Stromal cell of bone marrow (primary cell): Measurements from ENCODE around the gene SUPT6H.
"Not testable (repeated sequence)": the region's sequence is repeated elsewhere in the genome, so short reads cannot be mapped to it uniquely, and the experiment has no call there.

Experiments
- DNase-seq: peaks from one replicate; pipeline ENCODE4 v3.0.0-alpha.2; 2012; ENCODE audit warnings: low read depth

SUPT6H gene

DNA sequence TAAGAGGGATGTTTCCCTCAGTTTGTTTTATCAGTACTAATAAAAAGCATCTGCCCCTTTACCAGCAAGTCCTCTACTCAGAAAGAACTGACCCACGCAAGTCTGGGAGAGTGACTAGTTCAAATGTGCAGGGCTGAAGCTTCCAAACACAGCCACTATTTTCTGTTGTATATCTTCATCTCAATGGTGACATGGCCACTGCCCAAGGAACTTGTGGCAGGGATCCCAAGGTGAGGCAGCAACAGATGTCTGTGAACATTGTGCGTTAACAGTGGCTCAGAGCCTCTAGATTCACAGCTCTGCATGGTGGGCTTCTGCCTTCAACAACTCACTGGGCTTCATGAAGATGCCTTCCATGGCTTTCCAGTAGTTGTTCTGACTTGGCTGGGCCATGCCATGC lies 13.3 kb upstream of the SUPT6H start:
- DNase-seq, result no peak

DNA sequence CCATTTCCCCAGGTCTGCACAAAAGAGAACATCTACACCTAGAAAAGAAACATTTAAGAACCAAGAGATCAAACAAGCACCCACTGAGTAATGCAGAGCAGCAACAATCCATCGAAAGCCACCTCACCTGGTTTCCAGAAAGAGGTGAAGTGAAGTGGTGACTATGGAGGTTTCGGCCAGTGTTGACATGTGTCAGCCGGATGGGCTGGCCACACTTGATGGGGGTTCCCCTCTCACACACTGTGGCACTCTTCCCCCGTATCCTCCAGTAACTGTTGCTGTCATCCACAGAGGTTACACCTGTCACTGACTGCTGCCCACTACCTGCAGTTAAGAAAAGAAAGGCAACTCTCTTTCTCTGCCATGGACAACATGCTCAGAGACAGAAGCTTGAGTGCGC lies 6.8 kb upstream of the SUPT6H start:
- no peak for DNase-seq

DNA sequence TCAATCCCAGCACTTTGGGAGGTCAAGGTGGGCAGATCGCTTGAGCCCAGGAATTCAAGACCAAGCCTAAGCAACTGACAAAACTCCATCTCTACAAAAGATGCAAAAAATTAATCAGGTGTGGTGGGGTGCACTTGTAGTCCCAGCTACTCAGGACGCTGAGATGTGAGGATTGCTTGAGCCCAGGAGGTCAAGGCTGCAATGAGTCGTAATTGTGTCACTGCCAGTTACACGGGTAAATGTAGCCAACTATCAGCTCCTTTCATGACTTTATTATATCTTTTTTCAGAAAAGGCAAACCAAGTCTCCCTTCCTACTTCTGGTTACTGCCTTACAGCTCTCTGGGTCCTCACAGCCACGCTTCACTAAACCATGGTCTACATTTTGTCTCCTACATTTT lies 4.2 kb upstream of the SUPT6H start:
- DNase-seq, result no peak

DNA sequence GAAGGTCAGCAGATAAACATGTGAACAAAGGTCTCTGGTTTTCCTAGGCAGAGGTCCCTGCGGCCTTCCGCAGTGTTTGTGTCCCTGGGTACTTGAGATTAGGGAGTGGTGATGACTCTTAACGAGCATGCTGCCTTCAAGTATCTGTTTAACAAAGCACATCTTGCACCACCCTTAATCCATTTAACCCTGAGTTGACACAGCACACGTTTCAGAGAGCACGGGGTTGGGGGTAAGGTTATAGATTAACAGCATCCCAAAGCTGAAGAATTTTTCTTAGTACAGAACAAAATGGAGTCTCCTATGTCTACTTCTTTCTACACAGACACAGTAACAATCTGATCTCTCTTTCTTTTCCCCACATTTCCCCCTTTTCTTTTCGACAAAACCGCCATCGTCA lies 3.7 kb upstream of the SUPT6H start:
- not testable (repeated sequence) for DNase-seq

DNA sequence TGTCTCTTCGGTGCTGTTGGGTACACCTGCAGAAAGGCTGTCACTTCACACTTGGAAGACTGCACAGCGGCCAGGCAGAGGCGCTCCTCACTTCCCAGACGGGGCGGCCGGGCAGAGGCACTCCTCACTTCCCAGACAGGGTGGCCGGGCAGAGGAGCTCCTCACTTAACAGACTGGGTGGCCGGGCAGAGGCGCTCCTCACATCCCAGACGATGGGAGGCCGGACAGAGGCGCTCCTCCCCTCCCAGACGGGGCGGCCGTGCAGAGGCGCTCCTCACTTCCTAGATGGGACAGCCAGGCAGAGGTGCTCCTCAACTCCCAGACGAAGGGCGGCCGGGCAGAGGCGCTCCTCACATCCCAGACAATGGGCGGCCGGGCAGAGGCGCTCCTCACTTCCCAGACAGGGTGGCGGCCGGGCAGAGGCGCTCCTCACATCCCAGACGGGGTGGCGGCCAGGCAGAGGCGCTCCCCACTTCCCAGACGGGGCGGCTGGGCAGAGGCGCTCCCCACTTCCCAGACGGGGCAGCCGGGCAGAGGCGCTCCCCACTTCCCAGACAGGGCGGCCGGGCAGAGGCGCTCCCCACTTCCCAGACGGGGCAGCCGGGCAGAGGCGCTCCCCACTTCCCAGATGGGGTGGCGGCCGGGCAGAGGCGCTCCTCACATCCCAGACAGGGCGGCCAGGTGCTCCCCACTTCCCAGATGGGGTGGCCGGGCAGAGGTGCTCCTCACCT lies 3.1 kb upstream of the SUPT6H start:
- not testable (repeated sequence) for DNase-seq

DNA sequence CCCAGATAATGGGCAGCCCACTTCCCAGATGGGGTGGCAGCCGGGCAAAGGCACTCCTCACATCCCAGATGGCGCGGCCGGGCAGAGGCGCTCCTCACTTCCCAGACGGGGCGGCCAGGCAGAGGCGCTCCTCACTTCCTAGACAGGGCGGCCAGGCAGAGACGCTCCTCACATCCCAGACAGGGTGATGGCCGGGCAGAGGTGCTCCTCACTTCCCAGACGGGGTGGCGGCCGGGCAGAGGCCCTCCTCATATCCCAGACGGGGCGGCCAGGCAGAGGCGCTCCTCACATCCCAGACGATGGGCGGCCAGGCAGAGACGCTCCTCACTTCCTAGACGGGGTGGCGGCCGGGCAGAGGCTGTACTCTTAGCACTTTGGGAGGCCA lies 2.5 kb upstream of the SUPT6H start:
- not testable (repeated sequence) for DNase-seq

DNA sequence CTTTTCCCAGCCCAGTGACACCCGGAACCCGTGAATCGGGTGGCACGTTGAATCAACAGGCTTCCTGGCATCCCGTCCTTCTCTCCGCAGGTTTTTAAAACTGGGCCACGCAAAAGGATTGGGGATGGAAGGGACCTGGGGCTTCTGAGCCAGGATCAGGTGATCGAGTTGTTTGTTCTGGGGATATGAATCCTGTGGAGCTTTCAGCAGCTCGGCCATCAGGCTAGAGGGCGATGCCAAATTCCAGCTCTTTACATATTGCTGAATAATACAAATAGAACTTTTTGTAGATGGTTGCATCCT lies 473 bp downstream of the SUPT6H start:
- no peak for DNase-seq

DNA sequence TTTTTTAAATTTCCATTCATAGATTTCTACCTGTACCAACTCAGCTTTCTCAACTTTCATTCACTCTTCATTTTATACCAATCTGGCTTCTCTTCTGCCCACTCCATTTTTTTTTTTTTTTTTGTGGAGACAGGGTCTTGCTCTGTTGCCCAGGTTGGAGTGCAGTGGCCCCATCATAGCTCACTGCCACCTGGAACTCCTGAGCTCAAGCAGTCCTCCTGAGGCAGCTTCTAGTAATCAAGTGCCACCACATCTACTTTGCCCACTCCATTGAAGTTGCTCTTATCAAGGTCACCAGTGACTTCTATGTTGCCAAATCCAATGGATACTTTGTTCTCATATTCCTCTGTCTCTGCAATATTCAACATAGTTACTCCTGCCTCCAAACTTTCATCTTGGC lies 1.7 kb downstream of the SUPT6H start:
- no peak for DNase-seq

DNA sequence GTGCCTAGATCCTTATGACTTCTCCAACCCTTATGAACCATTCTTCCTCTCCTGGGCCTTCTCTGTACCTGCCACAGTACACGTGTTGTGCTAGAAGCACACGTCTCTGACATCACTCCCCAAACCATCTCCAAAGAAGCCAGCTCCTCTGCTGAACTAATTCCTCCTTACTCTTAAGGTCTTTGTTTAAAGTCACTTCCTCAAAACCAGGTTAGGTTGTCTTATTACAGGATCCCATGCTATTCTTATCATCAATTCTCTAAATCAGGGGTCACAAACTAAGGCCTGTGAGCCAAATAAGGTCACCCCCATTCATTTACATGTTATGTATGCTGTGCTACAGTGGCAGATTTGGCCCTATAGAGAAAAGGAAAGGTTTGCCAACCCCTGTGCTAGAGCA lies 4.0 kb downstream of the SUPT6H start:
- no peak for DNase-seq

DNA sequence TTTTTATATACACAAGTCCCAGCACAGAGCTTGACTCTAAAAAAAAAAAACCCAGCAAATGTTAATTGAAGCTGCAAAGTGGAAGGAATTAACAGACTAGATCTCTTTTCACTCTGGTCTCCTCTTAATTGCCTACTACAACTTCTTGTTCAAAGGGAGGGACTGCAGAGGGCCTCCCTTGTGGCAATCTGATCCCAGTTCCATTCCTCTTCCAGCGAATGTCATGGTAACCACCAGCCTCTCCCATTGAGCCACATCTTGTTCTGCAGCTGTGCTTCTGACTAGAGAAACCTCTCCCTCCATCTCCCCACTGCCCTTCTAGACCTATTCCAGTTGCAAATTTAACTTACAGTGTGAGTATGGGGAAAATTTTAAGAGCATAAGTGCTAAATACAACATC lies 5.9 kb downstream of the SUPT6H start:
- DNase-seq, result no peak

DNA sequence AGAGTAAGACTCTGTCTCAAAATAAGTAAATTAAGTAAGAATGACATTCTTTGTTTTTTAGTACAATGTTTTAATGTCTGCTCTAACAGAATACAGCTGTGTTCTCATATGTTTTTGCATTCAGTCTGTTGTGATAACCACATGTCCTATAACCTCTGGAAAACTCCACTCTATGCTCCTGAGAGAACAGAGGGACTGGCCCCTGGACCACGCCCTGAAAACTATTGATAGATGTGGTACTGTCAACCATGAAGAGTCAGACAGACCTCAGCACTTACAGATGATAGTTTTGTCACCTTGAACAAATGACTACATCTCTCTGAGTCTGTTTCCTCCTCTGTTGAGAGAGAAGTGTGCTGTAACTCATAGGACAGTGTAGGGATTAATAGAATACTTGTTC lies 7.9 kb downstream of the SUPT6H start:
- DNase-seq, result no peak

DNA sequence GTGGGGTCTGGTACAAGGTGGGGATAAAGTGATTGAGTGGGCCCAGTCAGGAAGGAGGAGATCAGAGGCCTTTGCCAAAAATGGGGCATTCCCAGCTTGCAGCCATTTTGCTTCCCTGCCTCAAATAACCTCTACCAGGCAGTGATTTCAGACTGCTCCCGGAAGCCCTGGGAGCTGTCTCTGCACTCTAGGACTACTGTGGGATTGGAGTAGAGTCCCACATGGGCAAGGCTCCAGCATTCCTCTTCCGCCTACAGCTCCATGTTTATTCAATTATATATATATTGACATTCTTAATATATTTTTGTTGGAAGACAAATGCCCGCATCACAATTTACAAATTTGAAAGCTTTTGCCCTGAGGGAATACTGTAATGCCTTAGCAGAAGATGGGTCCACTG lies 13.5 kb downstream of the SUPT6H start:
- no peak for DNase-seq

DNA sequence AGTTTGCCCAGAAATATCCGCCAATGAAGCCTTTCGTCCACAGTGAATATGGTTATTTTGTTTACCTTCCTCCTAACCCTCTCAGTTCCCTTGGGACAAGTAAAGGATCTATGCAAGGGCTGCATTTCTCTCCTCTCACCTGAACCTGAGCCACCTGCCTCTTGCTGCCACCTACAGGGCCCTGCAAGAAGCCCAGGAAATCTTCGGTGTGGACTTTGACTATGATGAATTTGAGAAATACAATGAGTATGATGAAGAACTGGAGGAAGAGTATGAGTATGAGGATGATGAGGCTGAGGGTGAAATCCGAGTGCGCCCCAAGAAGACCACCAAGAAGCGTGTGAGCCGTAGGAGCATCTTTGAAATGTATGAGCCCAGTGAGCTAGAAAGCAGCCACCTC lies 14.0 kb downstream of the SUPT6H start:
- DNase-seq, result no peak

DNA sequence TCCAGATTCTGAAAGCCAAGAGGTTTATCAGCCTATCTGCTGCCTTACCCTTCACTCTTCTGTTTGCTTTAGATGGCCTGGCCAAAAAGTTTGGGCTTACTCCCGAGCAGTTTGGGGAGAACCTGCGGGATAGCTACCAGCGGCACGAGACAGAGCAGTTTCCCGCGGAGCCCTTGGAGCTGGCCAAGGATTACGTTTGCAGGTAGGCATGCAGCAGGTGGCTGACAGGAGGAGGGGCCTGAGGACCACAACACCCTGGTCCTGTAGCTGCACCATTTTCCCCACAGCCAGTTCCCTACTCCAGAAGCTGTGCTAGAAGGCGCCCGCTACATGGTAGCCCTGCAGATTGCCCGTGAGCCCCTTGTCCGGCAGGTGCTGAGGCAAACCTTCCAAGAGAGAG lies 20.6 kb downstream of the SUPT6H start:
- DNase-seq, result no peak

DNA sequence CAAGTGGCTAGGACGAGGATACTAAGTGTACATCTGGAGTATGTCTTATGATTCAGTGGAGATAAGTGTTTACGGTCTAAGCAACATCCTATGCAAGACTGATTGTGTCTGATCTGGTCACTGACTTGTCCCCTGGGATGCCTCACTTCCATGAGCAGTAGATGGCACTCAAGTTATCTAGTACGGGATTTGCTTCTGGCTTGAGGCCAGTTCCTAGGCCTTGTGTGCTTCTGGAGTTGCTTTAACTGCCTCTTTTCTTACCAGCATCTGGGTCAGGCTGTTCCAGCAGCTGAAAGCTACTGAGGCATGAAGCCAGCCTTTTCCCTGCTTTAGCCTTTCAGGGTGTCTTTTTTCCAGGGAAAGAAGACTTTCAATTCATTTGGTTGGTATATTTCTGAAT lies 23.0 kb downstream of the SUPT6H start:
- DNase-seq, result no peak

DNA sequence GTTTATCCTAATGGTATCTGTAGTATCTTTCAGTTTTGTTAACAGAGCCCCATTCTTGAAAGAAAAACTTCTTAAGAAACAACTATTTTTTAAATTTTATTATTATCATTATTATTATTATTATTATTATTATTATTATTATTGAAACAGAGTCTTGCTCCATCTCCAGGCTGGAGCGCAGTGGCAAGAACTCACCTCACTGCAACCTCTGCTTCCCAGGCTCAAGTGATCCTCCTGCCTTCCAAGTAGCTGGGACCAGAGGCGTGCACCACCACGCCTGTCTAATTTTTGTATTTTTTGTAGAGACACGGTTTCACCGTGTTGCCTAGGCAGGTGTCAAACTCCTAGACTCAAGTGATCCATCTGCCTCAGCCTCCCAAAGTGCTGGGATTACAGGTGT lies 23.4 kb downstream of the SUPT6H start:
- DNase-seq, result no peak

DNA sequence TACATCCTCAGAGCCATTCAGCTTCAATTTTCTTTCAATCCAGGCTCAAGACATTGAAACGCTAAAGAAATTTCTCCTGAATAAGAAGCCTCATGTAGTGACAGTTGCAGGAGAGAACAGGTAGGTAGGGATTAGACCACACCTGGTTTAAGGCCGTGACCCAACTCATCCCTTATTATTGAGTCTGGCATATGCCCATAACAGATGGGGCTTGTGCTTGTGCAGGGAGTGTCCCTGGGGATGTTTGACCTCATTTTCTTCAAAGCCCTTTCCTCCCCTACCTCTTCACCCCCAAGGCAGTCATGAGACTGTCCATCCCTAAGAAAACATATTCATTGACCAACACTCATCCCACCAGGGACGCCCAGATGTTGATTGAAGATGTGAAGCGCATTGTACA lies 24.3 kb downstream of the SUPT6H start:
- DNase-seq, result no peak

DNA sequence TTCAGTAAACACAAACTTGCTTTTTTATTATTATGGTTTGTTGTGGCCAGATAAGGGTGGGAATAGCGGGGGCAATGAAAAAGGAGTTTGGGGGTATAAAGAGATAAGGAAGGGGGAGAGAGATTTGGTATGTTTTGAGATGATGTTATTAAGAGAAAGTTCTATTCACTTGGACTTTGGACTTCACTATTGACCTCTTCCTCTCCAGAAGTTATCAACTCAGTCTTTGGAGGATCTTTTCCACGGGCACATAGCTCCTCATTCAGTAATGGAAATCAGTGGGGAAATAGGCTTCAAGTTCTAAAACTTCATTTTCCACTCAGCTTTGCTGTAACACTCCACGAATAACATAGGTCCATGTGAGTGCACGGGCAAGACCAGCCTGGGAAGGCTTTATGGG lies 26.5 kb downstream of the SUPT6H start:
- no peak for DNase-seq

DNA sequence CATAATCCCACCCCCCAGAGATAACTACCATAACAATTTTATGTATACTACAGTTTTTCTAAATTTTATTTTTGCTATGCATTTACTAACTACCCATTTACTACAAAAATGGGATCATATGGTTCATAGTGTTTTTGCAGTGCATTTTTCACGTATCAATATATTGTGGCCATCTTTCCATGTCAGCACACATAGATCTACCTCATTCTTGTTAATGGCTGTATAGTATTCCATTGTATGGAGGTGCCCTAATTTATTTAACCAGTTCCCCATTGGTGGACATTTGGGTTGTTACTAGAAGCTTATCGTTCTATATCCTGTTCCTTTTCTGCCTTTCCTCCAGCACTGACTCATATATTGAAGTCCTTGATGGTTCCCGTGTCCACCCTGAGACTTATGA lies 27.0 kb downstream of the SUPT6H start:
- no peak for DNase-seq

DNA sequence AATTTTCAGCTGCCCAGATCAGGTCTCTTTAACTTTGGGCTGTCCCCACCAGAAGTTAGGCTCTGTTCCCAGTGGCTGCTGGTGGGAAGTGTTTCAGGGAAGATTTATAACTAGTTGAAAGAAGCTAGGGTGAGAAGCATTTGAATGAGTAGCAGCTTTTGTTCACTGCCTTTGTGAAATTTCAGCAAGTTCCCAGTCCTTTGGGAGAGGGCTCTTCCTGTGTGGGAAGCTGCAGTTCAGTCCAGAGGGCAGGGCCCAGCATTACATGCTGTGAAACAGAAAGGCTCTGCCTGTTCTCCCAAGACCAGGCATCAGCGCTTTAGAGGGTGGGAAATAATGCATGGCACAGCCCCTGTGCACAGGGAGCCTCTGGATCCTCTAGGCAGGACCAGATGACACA lies 31.9 kb downstream of the SUPT6H start:
- DNase-seq, result no peak

DNA sequence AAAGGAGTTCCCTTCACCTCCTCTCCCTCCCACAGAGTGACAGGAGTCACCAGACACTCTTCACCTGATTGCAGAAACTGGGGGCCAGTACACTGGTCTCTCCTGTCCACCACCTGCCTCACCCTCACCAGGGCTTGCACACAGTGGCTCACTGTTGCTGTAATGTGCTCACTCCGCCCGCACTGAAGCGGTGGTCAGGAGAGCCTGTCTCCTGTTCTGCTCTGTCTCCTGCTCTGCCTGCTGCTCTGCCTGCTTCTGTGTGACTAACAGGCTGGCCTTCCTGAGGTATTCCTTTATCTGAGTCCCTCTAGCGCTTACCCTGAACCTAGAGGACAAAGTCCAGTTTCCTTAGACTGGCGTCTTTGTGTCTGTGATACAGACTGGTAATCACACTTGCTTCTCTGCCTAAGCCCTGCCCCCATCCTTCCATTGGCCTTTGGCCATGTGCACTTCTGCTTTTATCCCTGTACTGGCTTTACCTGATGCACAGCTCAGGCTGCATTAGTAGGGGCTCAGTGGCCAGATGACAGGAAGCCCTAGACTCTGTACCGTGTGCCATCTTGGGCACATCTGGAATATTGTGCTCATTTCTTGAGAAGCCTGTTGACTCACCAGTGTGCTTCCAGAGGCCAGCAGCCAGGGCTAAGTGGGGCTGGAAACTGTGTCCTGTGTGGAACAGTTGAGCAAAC lies 36.4 kb downstream of the SUPT6H start:
- DNase-seq, result no peak

DNA sequence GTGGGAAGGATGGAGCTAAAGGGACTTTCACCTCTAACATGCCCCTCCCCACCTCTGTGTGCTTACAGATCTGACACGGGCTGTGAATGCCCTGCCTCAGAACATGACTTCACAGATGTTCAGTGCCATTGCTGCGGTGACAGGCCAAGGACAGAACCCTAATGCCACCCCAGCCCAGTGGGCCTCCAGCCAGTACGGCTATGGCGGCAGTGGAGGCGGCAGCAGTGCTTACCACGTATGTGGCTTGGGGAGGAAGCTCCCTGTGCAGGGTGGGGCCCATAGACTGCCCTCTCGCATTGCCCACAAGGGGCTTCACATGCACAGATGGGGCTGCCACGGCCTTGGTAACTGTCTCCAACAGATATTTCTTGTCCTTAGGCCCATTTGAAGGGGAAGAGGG lies 38.3 kb downstream of the SUPT6H start:
- DNase-seq, result no peak

DNA sequence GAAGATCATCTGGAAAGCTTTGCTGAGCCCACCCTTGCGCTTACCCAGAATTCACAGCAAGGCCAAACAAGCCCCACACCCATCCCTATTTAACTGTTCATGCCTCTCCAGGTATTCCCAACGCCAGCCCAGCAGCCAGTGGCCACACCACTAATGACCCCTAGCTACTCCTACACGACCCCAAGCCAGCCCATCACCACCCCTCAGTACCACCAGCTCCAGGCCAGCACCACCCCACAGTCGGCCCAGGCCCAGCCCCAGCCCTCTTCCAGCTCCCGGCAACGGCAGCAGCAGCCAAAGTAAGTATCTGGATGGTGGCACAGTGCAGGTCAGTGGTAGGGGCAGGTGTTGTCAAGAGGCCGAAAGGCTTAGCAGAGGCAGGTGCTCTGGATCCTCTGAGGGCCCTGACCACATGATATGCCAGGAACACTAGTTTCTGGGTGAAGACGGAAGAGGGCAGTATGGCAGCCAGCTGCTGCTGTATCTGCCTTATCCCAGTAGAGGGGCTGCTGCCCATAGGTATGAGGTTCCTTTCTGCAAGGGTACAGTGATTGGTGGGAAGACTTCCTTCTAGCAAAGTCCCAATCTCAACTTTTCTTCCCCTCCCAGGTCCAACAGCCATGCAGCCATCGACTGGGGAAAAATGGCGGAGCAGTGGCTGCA lies 39.0 kb downstream of the SUPT6H start:
- no peak for DNase-seq
